KMS-11 (cell line): ENCODE data around the gene RALGAPA2.

Experiments
- H2AFZ ChIP-seq: fragments of 200-600 bp; sonication (generic); 2 replicates; pipeline ENCODE4 v1.6.1; 2016; ENCODE audit warnings: antibody characterized with exemption, mixed run types, low read depth
- H3K27ac ChIP-seq: fragments of 200-600 bp; sonication (generic); 2 replicates; pipeline ENCODE4 v1.6.1; 2016; ENCODE audit warnings: mild to moderate bottlenecking, mixed run types
- H3K27me3 ChIP-seq: fragments of 200-600 bp; sonication (generic); 2 replicates; pipeline ENCODE4 v1.6.1; 2017; ENCODE audit warnings: mild to moderate bottlenecking, low read depth, mixed run types, moderate library complexity; ENCODE audit not compliant: insufficient read depth
- H3K36me3 ChIP-seq: fragments of 200-600 bp; sonication (generic); 2 replicates; pipeline ENCODE4 v1.6.1; 2017; ENCODE audit warnings: mild to moderate bottlenecking, mixed run types; ENCODE audit not compliant: insufficient read depth
- H3K4me1 ChIP-seq: fragments of 200-600 bp; sonication (generic); 2 replicates; pipeline ENCODE4 v1.6.1; 2016; ENCODE audit warnings: mild to moderate bottlenecking, low read depth, mixed run types; ENCODE audit not compliant: poor library complexity, severe bottlenecking
- H3K4me2 ChIP-seq: fragments of 200-600 bp; sonication (generic); 2 replicates; pipeline ENCODE4 v1.7.0; 2016; ENCODE audit warnings: mild to moderate bottlenecking, mixed run types
- H3K4me3 ChIP-seq: fragments of 200-600 bp; sonication (generic); IDR thresholded peaks from 2 replicates; pipeline ENCODE4 v1.6.1; 2017; ENCODE audit warnings: low read depth, low read length, mixed read lengths; ENCODE audit not compliant: insufficient read depth
- H3K79me2 ChIP-seq: fragments of 200-600 bp; sonication (generic); 2 replicates; pipeline ENCODE4 v1.6.1; 2016; ENCODE audit warnings: low read depth, mixed run types; ENCODE audit not compliant: insufficient read depth
- H3K9ac ChIP-seq: fragments of 200-600 bp; sonication (generic); 2 replicates; pipeline ENCODE4 v1.6.1; 2016; ENCODE audit warnings: mild to moderate bottlenecking, mixed run types
- H4K20me1 ChIP-seq: fragments of 200-600 bp; sonication (generic); 2 replicates; pipeline ENCODE4 v1.6.1; 2016; ENCODE audit warnings: mild to moderate bottlenecking, mixed run types; ENCODE audit not compliant: insufficient read depth
- TF ChIP-seq, protein P1 (sequence below): fragments of 200-600 bp; sonication (generic); conservative IDR thresholded peaks from 2 replicates; pipeline ENCODE4 v1.6.1; 2017; ENCODE audit warnings: low read depth, mild to moderate bottlenecking, antibody characterized with exemption, low read length, moderate library complexity, mixed read lengths

RALGAPA2 gene

DNA sequence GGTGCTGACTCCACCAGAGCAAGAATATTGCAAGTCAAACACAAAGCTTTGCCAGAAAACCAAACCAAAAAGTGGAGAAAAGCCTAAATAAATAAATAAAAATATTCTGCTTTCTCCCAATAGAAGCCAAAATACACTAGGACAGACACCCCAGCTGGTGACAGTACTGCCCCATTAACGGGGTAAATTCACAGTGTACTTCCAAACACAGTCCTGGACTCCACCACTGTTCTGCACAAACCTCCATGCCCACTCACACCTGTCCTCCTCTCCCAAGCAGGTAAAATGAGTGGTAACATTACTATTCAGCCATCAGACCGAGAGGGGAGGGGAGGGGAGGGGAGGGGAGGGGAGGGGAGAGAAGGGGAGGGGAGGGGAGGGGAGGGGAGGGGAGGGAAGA lies 70.7 kb downstream of the RALGAPA2 start:
- Histone ChIP-seq H3K4me3 (no peak overlapping the region), H3K27ac (no peak overlapping the region), H2AFZ (no peak overlapping the region), H3K79me2 (no peaks in the 10 kb centered on the region), H4K20me1 (no peaks in the 10 kb centered on the region), H3K4me1 (no peaks in the 10 kb centered on the region), H3K4me2 (no peak overlapping the region), H3K27me3 (no peaks in the 10 kb centered on the region), H3K9ac (no peak overlapping the region), H3K36me3 (no peaks in the 10 kb centered on the region)
- TF ChIP-seq, protein P1, sequence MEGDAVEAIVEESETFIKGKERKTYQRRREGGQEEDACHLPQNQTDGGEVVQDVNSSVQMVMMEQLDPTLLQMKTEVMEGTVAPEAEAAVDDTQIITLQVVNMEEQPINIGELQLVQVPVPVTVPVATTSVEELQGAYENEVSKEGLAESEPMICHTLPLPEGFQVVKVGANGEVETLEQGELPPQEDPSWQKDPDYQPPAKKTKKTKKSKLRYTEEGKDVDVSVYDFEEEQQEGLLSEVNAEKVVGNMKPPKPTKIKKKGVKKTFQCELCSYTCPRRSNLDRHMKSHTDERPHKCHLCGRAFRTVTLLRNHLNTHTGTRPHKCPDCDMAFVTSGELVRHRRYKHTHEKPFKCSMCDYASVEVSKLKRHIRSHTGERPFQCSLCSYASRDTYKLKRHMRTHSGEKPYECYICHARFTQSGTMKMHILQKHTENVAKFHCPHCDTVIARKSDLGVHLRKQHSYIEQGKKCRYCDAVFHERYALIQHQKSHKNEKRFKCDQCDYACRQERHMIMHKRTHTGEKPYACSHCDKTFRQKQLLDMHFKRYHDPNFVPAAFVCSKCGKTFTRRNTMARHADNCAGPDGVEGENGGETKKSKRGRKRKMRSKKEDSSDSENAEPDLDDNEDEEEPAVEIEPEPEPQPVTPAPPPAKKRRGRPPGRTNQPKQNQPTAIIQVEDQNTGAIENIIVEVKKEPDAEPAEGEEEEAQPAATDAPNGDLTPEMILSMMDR, result no peak

DNA sequence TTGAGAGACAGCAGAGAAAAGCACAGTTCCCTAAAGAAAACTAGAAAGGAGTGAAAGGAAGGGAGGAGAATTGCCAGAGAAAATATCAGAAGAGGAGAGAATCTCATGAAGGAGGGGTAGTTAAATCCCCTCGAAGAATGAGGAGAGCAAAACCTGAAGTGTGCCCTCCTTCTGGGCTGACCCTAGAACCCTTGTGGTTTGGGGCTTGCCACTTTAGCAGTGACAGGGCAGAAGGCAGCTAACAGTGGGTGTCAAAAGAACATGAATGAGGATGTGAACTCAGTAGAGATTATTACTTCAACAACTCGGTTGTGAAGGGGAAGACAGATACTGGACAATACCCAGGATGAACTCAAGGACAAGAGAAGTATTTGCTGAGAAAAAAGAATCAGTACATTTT lies 73.6 kb downstream of the RALGAPA2 start:
- no peak overlapping the region for H3K27ac ChIP-seq
- no peak overlapping the region for H3K9ac ChIP-seq
- no peaks in the 10 kb centered on the region for H3K4me1 ChIP-seq
- TF ChIP-seq, protein P1, result no peak
- no peaks in the 10 kb centered on the region for H3K27me3 ChIP-seq
- no peaks in the 10 kb centered on the region for H4K20me1 ChIP-seq
- H3K4me2 ChIP-seq, result no peak overlapping the region
- no peaks in the 10 kb centered on the region for H3K36me3 ChIP-seq
- no peak overlapping the region for H3K4me3 ChIP-seq
- no peak overlapping the region for H2AFZ ChIP-seq
- H3K79me2 ChIP-seq, result no peaks in the 10 kb centered on the region

DNA sequence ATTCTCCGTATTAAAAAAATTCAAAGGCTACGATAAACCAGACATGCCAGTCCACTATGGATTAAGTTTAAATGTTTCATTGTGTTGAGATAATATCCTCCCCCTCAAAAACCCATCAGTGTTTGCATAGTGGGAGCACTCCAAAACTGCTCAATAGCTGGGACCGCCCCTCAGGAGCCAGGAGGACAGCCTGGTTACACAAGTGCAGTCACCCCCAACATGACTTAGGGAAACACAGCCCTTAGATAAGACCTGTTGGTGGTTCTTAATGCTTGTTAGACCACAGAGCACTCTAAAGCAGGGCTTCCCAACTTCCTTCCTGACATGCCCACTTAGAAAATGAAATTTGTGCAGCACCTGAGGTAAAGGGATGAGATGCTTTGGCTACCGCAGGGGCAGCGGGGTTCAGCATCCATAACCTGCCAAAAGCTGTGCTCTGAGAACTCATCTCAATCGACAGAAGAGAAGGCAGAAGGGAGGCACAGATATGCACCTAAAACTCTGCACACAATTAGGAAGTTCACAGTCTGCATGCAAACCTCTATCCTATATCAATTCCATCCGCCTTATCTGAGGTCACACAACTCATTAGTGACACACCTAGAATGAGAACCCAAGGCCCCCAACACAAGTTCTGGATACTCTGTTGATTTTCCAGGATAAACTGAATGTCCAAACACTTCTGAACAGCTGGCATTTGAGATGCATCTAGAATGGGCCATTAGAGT lies 74.3 kb downstream of the RALGAPA2 start:
- Histone ChIP-seq H4K20me1 (no peaks in the 10 kb centered on the region), H2AFZ (no peak overlapping the region), H3K9ac (no peak overlapping the region), H3K27me3 (no peaks in the 10 kb centered on the region), H3K79me2 (no peaks in the 10 kb centered on the region), H3K4me3 (no peak overlapping the region), H3K27ac (no peak overlapping the region), H3K4me1 (no peaks in the 10 kb centered on the region), H3K4me2 (no peak overlapping the region), H3K36me3 (no peaks in the 10 kb centered on the region)
- TF ChIP-seq, protein P1, result no peak

DNA sequence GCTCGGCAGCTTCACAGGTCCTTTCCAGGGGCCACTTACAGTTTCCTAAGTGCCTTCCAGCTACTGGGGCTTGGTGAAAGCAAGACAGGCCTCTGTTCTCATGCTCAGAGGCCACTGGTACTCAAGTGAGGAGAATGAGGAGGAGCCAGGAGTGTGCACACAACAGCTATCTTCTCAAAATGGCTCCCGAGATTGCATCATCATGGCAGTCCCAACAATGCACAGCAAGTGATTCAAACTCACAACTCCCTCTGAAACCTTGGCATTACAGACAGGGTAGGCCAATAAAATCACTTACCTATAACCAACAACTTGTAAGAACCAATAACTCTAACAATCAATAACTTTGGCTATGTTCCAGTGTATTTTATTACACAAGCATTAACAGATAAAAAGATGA lies 77.4 kb downstream of the RALGAPA2 start:
- no peak overlapping the region for H3K4me3 ChIP-seq
- H3K79me2 ChIP-seq, result no peaks in the 10 kb centered on the region
- no peaks in the 10 kb centered on the region for H3K27me3 ChIP-seq
- TF ChIP-seq, protein P1, result no peak
- H3K9ac ChIP-seq, result no peak overlapping the region
- H3K4me2 ChIP-seq, result no peak overlapping the region
- H2AFZ ChIP-seq, result no peak overlapping the region
- H4K20me1 ChIP-seq, result no peaks in the 10 kb centered on the region
- no peaks in the 10 kb centered on the region for H3K36me3 ChIP-seq
- H3K4me1 ChIP-seq, result no peaks in the 10 kb centered on the region
- H3K27ac ChIP-seq, result no peak overlapping the region
